IMR-90 (cell line): ENCODE results near the gene TKFC. TPM values are rescaled to one million over a fixed set of nuclear protein-coding genes. Genes with fewer than 3 reads are reported as not detected.

Source experiments
- ATAC-seq: fragments of 200-7000 bp; cut with Tn5 transposase; 2 replicates; pipeline ENCODE4 v1.9.1; 2020; ENCODE audit warnings: low read depth, mild to moderate bottlenecking, moderate library complexity
- BruUV-seq: library from RNA; stranded (reverse); fragments of 400-500 nt; replicated peaks from 2 replicates; lab custom pipeline; 2021; lab: Mats Ljungman, UMichigan
- CTCF ChIA-PET: fragments of 300-600 bp; formaldehyde crosslinking; extraction: SDS; loops from one replicate; lab custom pipeline; 2021; ENCODE audit warnings: antibody characterized with exemption; lab: Yijun Ruan, JAX
- POLR2A ChIA-PET: fragments of 300-600 bp; sonication (Branson Sonifier 250); formaldehyde crosslinking; loops from one replicate; lab custom pipeline; 2022; ENCODE audit warnings: antibody characterized with exemption; ENCODE audit not compliant: unreplicated experiment; lab: Charles Lee
- DNase-seq: peaks from one replicate; pipeline ENCODE4 v3.0.0; 2013
- H2AFZ ChIP-seq: replicated peaks from 2 replicates; pipeline ENCODE3; 2013; ENCODE audit warnings: low read length, mild to moderate bottlenecking; ENCODE audit not compliant: poor library complexity
- H2AK5ac ChIP-seq: 2 replicates; pipeline ENCODE4 v1.6.1; 2013; ENCODE audit warnings: low read depth, low read length, inconsistent platforms
- H2AK9ac ChIP-seq: replicated peaks from 2 replicates; pipeline ENCODE3; 2013; ENCODE audit warnings: mild to moderate bottlenecking, low read depth, low read length, moderate library complexity; ENCODE audit not compliant: poor library complexity
- H2BK120ac ChIP-seq: 2 replicates; pipeline ENCODE4 v1.6.1; 2013; ENCODE audit warnings: low read depth, low read length, inconsistent platforms
- H2BK15ac ChIP-seq: 3 replicates; pipeline ENCODE4 v1.6.1; 2013; ENCODE audit warnings: low read depth, low read length, inconsistent platforms
- H2BK20ac ChIP-seq: 2 replicates; pipeline ENCODE4 v1.6.1; 2013; ENCODE audit warnings: low read depth, mild to moderate bottlenecking, inconsistent platforms, low read length, moderate library complexity
- H2BK5ac ChIP-seq: 2 replicates; pipeline ENCODE4 v1.6.1; 2013; ENCODE audit warnings: mild to moderate bottlenecking, low read depth, low read length, inconsistent platforms; ENCODE audit not compliant: poor library complexity, severe bottlenecking
- H3K14ac ChIP-seq: replicated peaks from 2 replicates; pipeline ENCODE4 v1.6.1; 2013; ENCODE audit warnings: low read depth, low read length, inconsistent platforms
- H3K18ac ChIP-seq: 2 replicates; pipeline ENCODE4 v1.6.1; 2013; ENCODE audit warnings: low read depth, low read length, control low read depth
- H3K23ac ChIP-seq: 2 replicates; pipeline ENCODE4 v1.6.1; 2013; ENCODE audit warnings: low read depth, low read length, inconsistent platforms
- H3K27ac ChIP-seq: 2 replicates; pipeline ENCODE4 v1.5.1; 2013; ENCODE audit warnings: mild to moderate bottlenecking, control low read depth, low read length; ENCODE audit not compliant: insufficient read depth
- H3K27me3 ChIP-seq: 2 replicates; pipeline ENCODE4 v1.6.1; 2013; ENCODE audit warnings: low read length; ENCODE audit not compliant: control insufficient read depth, insufficient read depth
- H3K36me3 ChIP-seq: 2 replicates; pipeline ENCODE4 v1.6.1; 2013; ENCODE audit warnings: low read length, mixed read lengths; ENCODE audit not compliant: control insufficient read depth, insufficient read depth
- H3K4ac ChIP-seq: 2 replicates; pipeline ENCODE4 v1.6.1; 2013; ENCODE audit warnings: low read depth, low read length, inconsistent platforms
- H3K4me1 ChIP-seq: 2 replicates; pipeline ENCODE4 v1.6.1; 2013; ENCODE audit warnings: low read length, mixed read lengths; ENCODE audit not compliant: control insufficient read depth, insufficient read depth
- H3K4me2 ChIP-seq: 2 replicates; pipeline ENCODE4 v1.6.1; 2013; ENCODE audit warnings: low read depth, mild to moderate bottlenecking, control low read depth, low read length, moderate library complexity
- H3K4me3 ChIP-seq: 2 replicates; pipeline ENCODE4 v1.5.1; 2013; ENCODE audit warnings: low read depth, mild to moderate bottlenecking, control low read depth, low read length, moderate library complexity; ENCODE audit not compliant: insufficient read depth
- H3K56ac ChIP-seq: 2 replicates; pipeline ENCODE4 v1.6.1; 2013; ENCODE audit warnings: low read length, inconsistent platforms; ENCODE audit not compliant: insufficient read depth; ENCODE audit errors: extremely low read depth
- H3K79me1 ChIP-seq, 2 experiments: 2 replicates each; pipeline ENCODE4 v1.6.1; 2013; ENCODE audit warnings: low read length in 2 of 2, inconsistent platforms in 1 of 2, low read depth in 1 of 2
- H3K9ac ChIP-seq: 2 replicates; pipeline ENCODE4 v1.6.1; 2013; ENCODE audit warnings: low read depth, low read length, control low read depth
- H3K9me1 ChIP-seq: 2 replicates; pipeline ENCODE4 v1.6.1; 2013; ENCODE audit warnings: low read length, inconsistent platforms; ENCODE audit not compliant: insufficient read depth
- H3K9me3 ChIP-seq: 2 replicates; pipeline ENCODE4 v1.6.1; 2013; ENCODE audit warnings: low read length; ENCODE audit not compliant: control insufficient read depth, insufficient read depth
- H4K20me1 ChIP-seq: 2 replicates; pipeline ENCODE4 v1.6.1; 2013; ENCODE audit warnings: low read length, inconsistent platforms; ENCODE audit not compliant: insufficient read depth
- H4K5ac ChIP-seq: 2 replicates; pipeline ENCODE4 v1.6.1; 2013; ENCODE audit warnings: mild to moderate bottlenecking, low read depth, low read length, control low read depth
- H4K8ac ChIP-seq, 2 experiments: 2 replicates each; pipeline ENCODE4 v1.6.1; 2013; ENCODE audit warnings: low read depth in 2 of 2, low read length in 2 of 2, control low read depth in 1 of 2, inconsistent platforms in 1 of 2
- H4K91ac ChIP-seq: 2 replicates; pipeline ENCODE4 v1.6.1; 2013; ENCODE audit warnings: low read depth, low read length, inconsistent platforms; ENCODE audit not compliant: insufficient read depth
- CEBPB ChIP-seq: IDR thresholded peaks from 2 replicates; pipeline ENCODE4 v1.6.1; 2012; ENCODE audit warnings: low read depth, low read length, improper control_type of control experiment
- CHD1 ChIP-seq: IDR thresholded peaks from 2 replicates; pipeline ENCODE4 v1.6.1; 2012; ENCODE audit warnings: low read depth, low read length, improper control_type of control experiment
- CTCF ChIP-seq: conservative IDR thresholded peaks from 2 replicates; pipeline ENCODE4 v1.5.1; 2012; ENCODE audit warnings: mild to moderate bottlenecking, low read depth, low read length, improper control_type of control experiment
- FOS ChIP-seq: fragments of 150-350 bp; IDR thresholded peaks from 2 replicates; pipeline ENCODE4 v1.6.1; 2016; ENCODE audit warnings: low read depth, low read length
- MAFK ChIP-seq: IDR thresholded peaks from 2 replicates; pipeline ENCODE4 v1.6.1; 2012; ENCODE audit warnings: low read depth, low read length, improper control_type of control experiment
- MAZ ChIP-seq: IDR thresholded peaks from 2 replicates; pipeline ENCODE4 v1.6.1; 2012; ENCODE audit warnings: low read depth, mild to moderate bottlenecking, low read length, improper control_type of control experiment, moderate library complexity, borderline replicate concordance
- MXI1 ChIP-seq: IDR thresholded peaks from 2 replicates; pipeline ENCODE4 v1.6.1; 2012; ENCODE audit warnings: low read depth, mild to moderate bottlenecking, low read length, moderate library complexity, borderline replicate concordance
- POLR2A ChIP-seq: IDR thresholded peaks from 2 replicates; pipeline ENCODE4 v1.6.1; 2012; ENCODE audit warnings: mild to moderate bottlenecking, low read depth, low read length
- RAD21 ChIP-seq: IDR thresholded peaks from 2 replicates; pipeline ENCODE4 v1.6.1; 2012; ENCODE audit warnings: low read length, improper control_type of control experiment
- RCOR1 ChIP-seq: IDR thresholded peaks from 2 replicates; pipeline ENCODE4 v1.6.1; 2012; ENCODE audit warnings: mild to moderate bottlenecking, low read length, improper control_type of control experiment; ENCODE audit not compliant: insufficient replicate concordance
- SMC3 ChIP-seq: fragments of 150-350 bp; IDR thresholded peaks from 2 replicates; pipeline ENCODE4 v1.6.1; 2016; ENCODE audit warnings: low read depth, mild to moderate bottlenecking, antibody characterized with exemption, low read length, moderate library complexity
- WGBS, 2 experiments: methylation state at CpG; one replicate each; pipeline versions ENCODE4 v1.1.5 to v1.1.7; 2013; ENCODE audit warnings: missing lambda C conversion rate in 2 of 2; ENCODE audit not compliant: insufficient read length in 1 of 2; ENCODE audit errors: extremely low coverage in 2 of 2; 5-methylcytosine and 5-hydroxymethylcytosine counted together
- dilution Hi-C: fragments of 300-500 bp; cut with HindIII; formaldehyde crosslinking; loops from one replicate; pipeline ENCODE4 v1.14.3; 2018; ENCODE audit warnings: low sequenced_read_pairs; ENCODE audit not compliant: unreplicated experiment
- in situ Hi-C: fragments of 300-500 bp; cut with MboI; formaldehyde crosslinking; loops from 3 replicates; pipeline ENCODE4 v1.14.3; 2019; ENCODE audit warnings: low sequenced_read_pairs, inconsistent platforms, mixed read lengths
- intact Hi-C: fragments of 100-400 bp; cut with micrococcal nuclease; formaldehyde crosslinking; loops from 2 replicates; pipeline ENCODE4 v1.10.0; 2022
- polyA plus RNA-seq, 3 experiments: library from polyadenylated mRNA; depleted of rRNA; stranded (reverse); fragments of >200 nt; gene quantifications; 2 replicates each; pipeline ENCODE4 v1.2.3, GENCODE V29; 2012; ENCODE audit warnings: low replicate concordance in 1 of 3
- total RNA-seq: library from RNA; depleted of rRNA; stranded (reverse); fragments of >200 nt; gene quantifications from 2 replicates; pipeline ENCODE4 v1.2.3, GENCODE V29; 2012
- TF ChIP-seq, protein P1 (sequence below): fragments of 150-350 bp; IDR thresholded peaks from 2 replicates; pipeline ENCODE4 v1.6.1; 2017; ENCODE audit warnings: mild to moderate bottlenecking, antibody characterized with exemption, low read length, low read depth
- TF ChIP-seq, protein P2 (sequence below): fragments of 150-350 bp; IDR thresholded peaks from 2 replicates; pipeline ENCODE4 v1.6.1; 2016; ENCODE audit warnings: low read depth, mild to moderate bottlenecking, low read length, moderate library complexity, borderline replicate concordance

Gene TKFC
- total and polyA plus RNA-seq, 2 of the 4 experiments (the other 2 are of a cell fraction): 10.4 to 30.8 TPM

DNA sequence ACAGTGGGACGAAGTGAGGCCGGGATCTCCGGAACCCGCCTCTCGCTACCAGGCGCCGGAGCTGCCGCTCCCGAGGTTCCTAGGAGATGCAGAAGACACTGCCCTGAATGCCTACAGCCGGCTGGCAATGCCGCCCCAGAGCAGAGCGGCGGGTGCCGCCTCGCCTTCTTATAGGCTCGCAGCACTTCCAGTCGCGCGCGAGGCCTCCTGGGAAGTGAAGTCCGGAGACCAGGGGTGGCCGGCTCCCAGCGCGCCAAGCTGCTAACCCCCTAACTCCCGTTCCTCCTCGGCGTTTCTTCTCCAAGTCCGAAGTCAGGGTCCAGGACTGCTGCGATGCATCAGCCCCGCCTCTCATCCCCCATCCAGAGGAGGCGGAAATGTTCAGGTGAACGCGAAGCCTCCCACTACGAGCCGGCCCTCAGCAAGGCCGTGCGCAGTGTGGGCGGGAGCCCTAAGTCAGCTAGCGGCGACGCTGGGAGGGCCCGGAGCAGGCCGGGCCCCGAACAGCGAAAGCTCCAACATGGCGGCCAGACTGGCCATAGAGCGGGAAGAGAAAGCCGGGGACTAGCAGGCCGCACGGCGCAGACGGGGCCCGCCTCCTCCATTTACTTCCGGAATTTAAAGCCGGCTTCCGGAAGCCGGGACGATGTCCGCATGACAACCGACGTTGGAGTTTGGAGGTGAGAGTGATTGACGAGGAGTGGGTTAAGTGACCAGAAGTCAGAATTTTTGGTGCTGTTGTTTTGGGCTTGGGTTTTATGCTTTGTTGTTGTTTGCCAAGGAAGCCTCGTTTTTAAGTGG lies 28.9 kb downstream of the TKFC start, which contains the start of the genes CYB561A3 and TMEM138:
CYB561A3 (minus strand) TSS at position 142 of the 801 bp plus-strand sequence. CDS start 5,169 bp downstream, outside the sequence.
TMEM138 (plus strand) TSS at position 634 of the 801 bp plus-strand sequence. CDS start 2,017 bp downstream, outside the sequence.
- H2AK9ac ChIP-seq: peak within 1 kb of the TSS; percentile 98
- dilution Hi-C loops (no loop called here), in situ Hi-C loops (no loop called here), intact Hi-C loops (loop anchor here (1.0 kb wide), 1 partner anchor 23 kb away; no protein-coding TSS in a partner anchor)
- ATAC-seq (peak; percentile 95), DNase-seq (peak; percentile 92)
- H3K56ac ChIP-seq: peak within 1 kb of the TSS; percentile 99
- H3K36me3 ChIP-seq: peaks cover 16% of the 10 kb centered on the region
- peak within 1 kb of the TSS; percentile 100 for H3K9ac ChIP-seq
- POLR2A ChIA-PET: interaction anchor here (0.7 to 1.4 kb wide), 4 partner anchors 13 to 98 kb away, joined by 3 to 11 read pairs (median 4); no protein-coding TSS in a partner anchor
- BruUV-seq: TSS peak; percentile 56
- 0% methylated on average over 22 of the region's 63 CpGs; no CpG with 5 or more reads in 1 of the 2 experiments for WGBS, 2 experiments
- H2AFZ ChIP-seq: peak within 1 kb of the TSS; percentile 99
- 0 out of 2 replicates have a peak, but pooled peaks cover 3% of the 10 kb centered on the region for H3K9me1 ChIP-seq
- H3K27ac ChIP-seq: peak within 1 kb of the TSS; percentile 99
- H4K8ac ChIP-seq: peak within 1 kb of the TSS; percentile 98 to 100
- peak within 1 kb of the TSS; percentile 100 for H4K5ac ChIP-seq
- peak within 1 kb of the TSS; percentile 100 for H3K4ac ChIP-seq
- H2BK5ac ChIP-seq: peak within 1 kb of the TSS; percentile 99
- H2AK5ac ChIP-seq: peak within 1 kb of the TSS; percentile 91
- peak within 1 kb of the TSS; percentile 98 for H3K4me2 ChIP-seq
- H3K18ac ChIP-seq: peak within 1 kb of the TSS; percentile 99
- no peaks in the 10 kb centered on the region for H3K9me3 ChIP-seq
- peak within 1 kb of the TSS; percentile 88 for H3K4me3 ChIP-seq
- peak within 1 kb of the TSS; percentile 100 for H4K91ac ChIP-seq
- H2BK15ac ChIP-seq: peak within 1 kb of the TSS; percentile 94; the same call in 2 of the 3 replicates
- H4K20me1 ChIP-seq: no peaks in the 10 kb centered on the region
- H3K23ac ChIP-seq: peak within 1 kb of the TSS; percentile 98
- CTCF ChIA-PET: interaction anchor here (0.7 to 2.9 kb wide), 3 partner anchors 23 to 81 kb away, joined by 3 to 17 read pairs (median 7); no protein-coding TSS in a partner anchor
- peak within 1 kb of the TSS; percentile 75; the same call in 1 of the 2 replicates for H2BK20ac ChIP-seq
- H3K14ac ChIP-seq: peak within 1 kb of the TSS; percentile 100
- H3K79me1 ChIP-seq: peaks cover 42 to 65% of the 10 kb centered on the region in 2 experiments; a peak in 3 of 4 replicates
- peak within 1 kb of the TSS; percentile 97 for H2BK120ac ChIP-seq
- no peaks in the 10 kb centered on the region for H3K27me3 ChIP-seq
- peaks cover 5% of the 10 kb centered on the region for H3K4me1 ChIP-seq
- TF ChIP-seq MXI1 (0 out of 2 replicates have a peak, but pooled peaks have one; percentile 57), CEBPB (no peak), MAZ (peak; percentile 52; the same call in 1 of the 2 replicates), RCOR1 (no peak), RAD21 (no peak), CHD1 (peak; percentile 92; the same call in 1 of the 2 replicates), POLR2A (peak; percentile 88), FOS (no peak), CTCF (no peak), MAFK (no peak), SMC3 (no peak)
- TF ChIP-seq, protein P1, sequence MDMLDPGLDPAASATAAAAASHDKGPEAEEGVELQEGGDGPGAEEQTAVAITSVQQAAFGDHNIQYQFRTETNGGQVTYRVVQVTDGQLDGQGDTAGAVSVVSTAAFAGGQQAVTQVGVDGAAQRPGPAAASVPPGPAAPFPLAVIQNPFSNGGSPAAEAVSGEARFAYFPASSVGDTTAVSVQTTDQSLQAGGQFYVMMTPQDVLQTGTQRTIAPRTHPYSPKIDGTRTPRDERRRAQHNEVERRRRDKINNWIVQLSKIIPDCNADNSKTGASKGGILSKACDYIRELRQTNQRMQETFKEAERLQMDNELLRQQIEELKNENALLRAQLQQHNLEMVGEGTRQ: peak; percentile 45
- TF ChIP-seq, protein P2, sequence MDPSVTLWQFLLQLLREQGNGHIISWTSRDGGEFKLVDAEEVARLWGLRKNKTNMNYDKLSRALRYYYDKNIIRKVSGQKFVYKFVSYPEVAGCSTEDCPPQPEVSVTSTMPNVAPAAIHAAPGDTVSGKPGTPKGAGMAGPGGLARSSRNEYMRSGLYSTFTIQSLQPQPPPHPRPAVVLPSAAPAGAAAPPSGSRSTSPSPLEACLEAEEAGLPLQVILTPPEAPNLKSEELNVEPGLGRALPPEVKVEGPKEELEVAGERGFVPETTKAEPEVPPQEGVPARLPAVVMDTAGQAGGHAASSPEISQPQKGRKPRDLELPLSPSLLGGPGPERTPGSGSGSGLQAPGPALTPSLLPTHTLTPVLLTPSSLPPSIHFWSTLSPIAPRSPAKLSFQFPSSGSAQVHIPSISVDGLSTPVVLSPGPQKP: no peak
